HepG2 (cell line): ENCODE results near the gene CTIF. TPM values are rescaled to one million over a fixed set of nuclear protein-coding genes. Genes with fewer than 3 reads are reported as not detected.

Experiments
- ATAC-seq: fragments of 200-7000 bp; cut with Tn5 transposase; 3 replicates; pipeline ENCODE4 v1.9.1; 2020; ENCODE audit warnings: mild to moderate bottlenecking, moderate library complexity
- BruUV-seq: library from RNA; stranded (reverse); fragments of 400-500 nt; replicated peaks from 2 replicates; lab custom pipeline; 2021; lab: Mats Ljungman, UMichigan
- CTCF ChIA-PET: fragments of 300-600 bp; formaldehyde crosslinking; extraction: SDS; loops from one replicate; lab custom pipeline; 2021; ENCODE audit warnings: low total read pairs, inconsistent platforms, low intra/inter-chr PET ratio; lab: Yijun Ruan, JAX
- POLR2A ChIA-PET: fragments of 350-600 bp; sonication (Branson Sonifier 250); formaldehyde crosslinking; loops from one replicate; lab custom pipeline; 2020; ENCODE audit warnings: antibody characterized with exemption, inconsistent platforms; lab: Yijun Ruan, JAX
- DNase-seq: peaks from one replicate; pipeline ENCODE4 v3.0.0-alpha.2; 2015; ENCODE audit warnings: low spot score
- FAIRE-seq: peaks from 3 replicates; lab custom pipeline; 2011; peaks lifted over from hg19 to GRCh38; lab: Jason Lieb, UNC
- H2AFZ ChIP-seq: one replicate; pipeline ENCODE4 v1.6.1; 2011; ENCODE audit warnings: low read length, inconsistent platforms
- H3K27ac ChIP-seq: fragments of 300-600 bp; 3 replicates; pipeline ENCODE4 v1.8.0; 2011; ENCODE audit warnings: mixed run types, mild to moderate bottlenecking, mixed read lengths, low read length, inconsistent platforms; ENCODE audit not compliant: insufficient read depth; ENCODE audit errors: extremely low read length
- H3K27me3 ChIP-seq, 2 experiments: fragments of 200-600 bp in 1 of 2; 2 replicates in 1 of 2; 3 replicates in 1 of 2; pipeline versions ENCODE4 v1.6.0 to v1.8.0; 2011; ENCODE audit warnings: low read length in 2 of 2, mild to moderate bottlenecking in 2 of 2, moderate library complexity in 2 of 2, inconsistent platforms in 1 of 2; ENCODE audit not compliant: insufficient read depth in 2 of 2, control insufficient read depth in 1 of 2
- H3K36me3 ChIP-seq, 2 experiments: fragments of 200-600 bp in 1 of 2; replicated peaks in 1 of 2; 2 replicates in 1 of 2; 3 replicates in 1 of 2; pipeline versions ENCODE4 v1.5.1 to v1.8.0; 2011; ENCODE audit warnings: low read length in 2 of 2, inconsistent platforms in 1 of 2; ENCODE audit not compliant: insufficient read depth in 2 of 2, control insufficient read depth in 1 of 2
- H3K4me1 ChIP-seq: 2 replicates; pipeline ENCODE4 v1.5.1; 2012; ENCODE audit warnings: low read length, inconsistent platforms; ENCODE audit not compliant: insufficient read depth
- H3K4me2 ChIP-seq: 2 replicates; pipeline ENCODE4 v1.6.0; 2011; ENCODE audit warnings: low read depth, low read length, inconsistent platforms
- H3K4me3 ChIP-seq, 3 experiments: fragments of 200-600 bp in 1 of 3; sonication (generic), shearing (Covaris generic) in 1 of 3; replicated peaks in 1 of 3; 2 replicates each; pipeline ENCODE4 v1.5.1; 2011 to 2016; ENCODE audit warnings: low read length in 3 of 3, inconsistent platforms in 2 of 3, low read depth in 2 of 3, mild to moderate bottlenecking in 2 of 3, control low read depth in 1 of 3, mixed read lengths in 1 of 3; ENCODE audit not compliant: insufficient read depth in 1 of 3
- H3K79me2 ChIP-seq: one replicate; pipeline ENCODE4 v1.6.1; 2011; ENCODE audit warnings: low read length, inconsistent platforms; ENCODE audit not compliant: insufficient read depth
- H3K9ac ChIP-seq: 2 replicates; pipeline ENCODE4 v1.6.0; 2011; ENCODE audit warnings: mild to moderate bottlenecking, low read depth, low read length, inconsistent platforms; ENCODE audit not compliant: insufficient read depth
- H3K9me3 ChIP-seq: 2 replicates; pipeline ENCODE4 v1.5.1; 2012; ENCODE audit warnings: mild to moderate bottlenecking, low read length
- H4K20me1 ChIP-seq: 2 replicates; pipeline ENCODE4 v1.6.0; 2011; ENCODE audit warnings: inconsistent platforms, mild to moderate bottlenecking, low read length, moderate library complexity; ENCODE audit not compliant: insufficient read depth
- ADNP ChIP-seq: sonication (generic); formaldehyde crosslinking; IDR thresholded peaks from 2 replicates; pipeline ENCODE4 v1.4.0; 2020; ENCODE audit warnings: missing genetic modification reagents
- HHEX ChIP-seq: IDR thresholded peaks from 2 replicates; pipeline ENCODE4 v1.6.1; 2016; ENCODE audit warnings: control low read depth
- KDM1A ChIP-seq: IDR thresholded peaks from 2 replicates; pipeline ENCODE4 v1.6.1; 2016; ENCODE audit warnings: missing compliant biosample characterization
- MEF2D ChIP-seq: sonication (generic); formaldehyde crosslinking; IDR thresholded peaks from 2 replicates; pipeline ENCODE4 v1.5.1; 2020; ENCODE audit warnings: mild to moderate bottlenecking, missing genetic modification reagents
- MEIS2 ChIP-seq: sonication (generic); formaldehyde crosslinking; IDR thresholded peaks from 2 replicates; pipeline ENCODE4 v1.9.0; 2021; ENCODE audit warnings: mild to moderate bottlenecking, missing genetic modification reagents
- MTA3 ChIP-seq: sonication (generic); formaldehyde crosslinking; IDR thresholded peaks from 2 replicates; pipeline ENCODE4 v1.4.0; 2020; ENCODE audit warnings: missing genetic modification reagents
- REPIN1 ChIP-seq: sonication (generic); formaldehyde crosslinking; IDR thresholded peaks from 2 replicates; pipeline ENCODE4 v1.8.0; 2022; ENCODE audit warnings: missing genetic modification reagents, low read depth, mild to moderate bottlenecking, borderline replicate concordance
- ZMYM4 ChIP-seq: sonication (generic); formaldehyde crosslinking; IDR thresholded peaks from 2 replicates; pipeline ENCODE4 v1.8.1; 2023; ENCODE audit warnings: mild to moderate bottlenecking, missing genetic modification reagents
- ZNF3 ChIP-seq: IDR thresholded peaks from 2 replicates; pipeline ENCODE4 v1.7.0; 2017; ENCODE audit warnings: inconsistent platforms
- ZNF484 ChIP-seq: sonication (generic); formaldehyde crosslinking; IDR thresholded peaks from 2 replicates; pipeline ENCODE4 v1.5.1; 2020; ENCODE audit warnings: mild to moderate bottlenecking, low read depth, missing genetic modification reagents, borderline replicate concordance
- ZNF550 ChIP-seq: sonication (generic); formaldehyde crosslinking; IDR thresholded peaks from 2 replicates; pipeline ENCODE4 v1.4.0; 2020; ENCODE audit warnings: mild to moderate bottlenecking, missing genetic modification reagents, borderline replicate concordance
- ZNF607 ChIP-seq: sonication (generic); formaldehyde crosslinking; IDR thresholded peaks from 2 replicates; pipeline ENCODE4 v1.5.1; 2020; ENCODE audit warnings: missing genetic modification reagents, mild to moderate bottlenecking, borderline replicate concordance
- ZNF75D ChIP-seq: sonication (generic); formaldehyde crosslinking; IDR thresholded peaks from 2 replicates; pipeline ENCODE4 v1.8.1; 2023; ENCODE audit warnings: missing genetic modification reagents, mild to moderate bottlenecking, borderline replicate concordance
- ZNF788 ChIP-seq: sonication (generic); formaldehyde crosslinking; IDR thresholded peaks from 2 replicates; pipeline ENCODE4 v1.5.0; 2020; ENCODE audit warnings: mild to moderate bottlenecking, missing genetic modification reagents, borderline replicate concordance
- WGBS: methylation state at CpG from one replicate; pipeline ENCODE4 v1.1.6; 2017; ENCODE audit warnings: low lambda C conversion rate; 5-methylcytosine and 5-hydroxymethylcytosine counted together
- in situ Hi-C: cut with HindIII; loops from 2 replicates; pipeline ENCODE4 v1.10.0; 2017; ENCODE audit warnings: low pct_unique_long_range_greater_than_20kb; ENCODE audit not compliant: extremely low pct_ligation_motif_present
- intact Hi-C: fragments of 100-400 bp; cut with micrococcal nuclease; formaldehyde crosslinking; loops from one replicate; pipeline ENCODE4 v1.10.0; 2022; ENCODE audit not compliant: unreplicated experiment
- polyA plus RNA-seq, 8 experiments: library from polyadenylated mRNA; depleted of rRNA in 3 of 8; stranded (reverse) in 7 of 8; unstranded in 1 of 8; fragments of >200 nt; fragmentation: Illumina TruSeq in 4 of 8; extraction: Trizol in 4 of 8; gene quantifications; 2 replicates each; pipeline versions ENCODE4 v1.2.1 to v1.2.3, GENCODE V29; 2011 to 2016; ENCODE audit warnings: low read depth in 4 of 8, missing spikeins in 1 of 8, mixed read lengths in 1 of 8; ENCODE audit not compliant: insufficient read depth in 1 of 8
- total RNA-seq, 5 experiments: library from RNA; depleted of rRNA; stranded (reverse); fragments of >200 nt; fragmentation: Illumina TruSeq; extraction: Trizol; gene quantifications; 2 replicates each; pipeline ENCODE4 v1.2.3, GENCODE V29; 2016; ENCODE audit warnings: low read depth in 1 of 5
- TF ChIP-seq, protein P1 (sequence below): sonication (generic); formaldehyde crosslinking; IDR thresholded peaks from 2 replicates; pipeline ENCODE4 v1.5.1; 2020; ENCODE audit warnings: mild to moderate bottlenecking, missing genetic modification reagents, moderate library complexity
- TF ChIP-seq, protein P2 (sequence below): sonication (generic); formaldehyde crosslinking; IDR thresholded peaks from 2 replicates; pipeline ENCODE4 v1.4.0; 2020; ENCODE audit warnings: missing genetic modification reagents
- TF ChIP-seq, protein P3 (sequence below): sonication (generic); formaldehyde crosslinking; IDR thresholded peaks from 2 replicates; pipeline ENCODE4 v1.8.0; 2022; ENCODE audit warnings: missing genetic modification reagents, mild to moderate bottlenecking, borderline replicate concordance

The CTIF gene
- total and polyA plus RNA-seq, 2 of the 13 experiments (the other 11 are each of a cell fraction or from before 2014, with no cell fraction given): 18.2 to 28.0 TPM

DNA sequence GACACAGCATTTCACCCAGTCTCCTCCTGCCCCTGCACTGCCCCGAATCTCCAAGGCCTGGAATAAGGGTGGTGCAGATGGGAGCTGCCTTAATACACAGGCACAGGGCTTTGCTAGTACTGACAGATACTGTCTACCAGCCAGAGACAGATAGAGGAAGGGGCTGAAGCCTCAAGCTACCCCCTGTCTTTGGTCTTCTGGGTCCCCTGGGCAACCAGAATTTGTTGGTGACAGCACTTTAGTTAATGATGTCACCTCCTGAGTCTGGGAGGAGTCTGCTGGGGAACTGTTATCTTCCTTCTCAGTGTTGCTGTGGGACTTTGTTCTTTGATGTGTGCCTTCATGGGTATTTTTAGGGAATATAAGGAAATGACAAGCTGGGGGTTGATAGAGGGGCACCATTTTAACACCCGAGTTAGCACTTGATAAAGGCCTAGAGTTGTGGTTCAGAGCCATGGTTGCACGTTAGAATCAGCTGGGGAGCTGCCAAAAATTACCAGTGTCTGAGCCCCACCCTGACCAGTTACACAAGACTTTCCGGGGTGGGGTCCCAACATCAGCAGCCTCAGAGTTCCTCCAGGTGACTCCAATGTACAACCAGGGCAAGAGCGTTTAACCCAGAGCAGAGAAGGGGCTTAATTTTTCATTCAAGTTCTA lies 275.1 kb downstream of the CTIF start (continued):
- TF ChIP-seq, protein P1, sequence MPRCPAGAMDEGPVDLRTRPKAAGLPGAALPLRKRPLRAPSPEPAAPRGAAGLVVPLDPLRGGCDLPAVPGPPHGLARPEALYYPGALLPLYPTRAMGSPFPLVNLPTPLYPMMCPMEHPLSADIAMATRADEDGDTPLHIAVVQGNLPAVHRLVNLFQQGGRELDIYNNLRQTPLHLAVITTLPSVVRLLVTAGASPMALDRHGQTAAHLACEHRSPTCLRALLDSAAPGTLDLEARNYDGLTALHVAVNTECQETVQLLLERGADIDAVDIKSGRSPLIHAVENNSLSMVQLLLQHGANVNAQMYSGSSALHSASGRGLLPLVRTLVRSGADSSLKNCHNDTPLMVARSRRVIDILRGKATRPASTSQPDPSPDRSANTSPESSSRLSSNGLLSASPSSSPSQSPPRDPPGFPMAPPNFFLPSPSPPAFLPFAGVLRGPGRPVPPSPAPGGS (CRISPR knock-in tag): no peak
- no peak for TF ChIP-seq HHEX
- no peak for TF ChIP-seq MTA3 (CRISPR knock-in tag)
- no peak for TF ChIP-seq ZMYM4
- TF ChIP-seq ZNF75D: no peak

DNA sequence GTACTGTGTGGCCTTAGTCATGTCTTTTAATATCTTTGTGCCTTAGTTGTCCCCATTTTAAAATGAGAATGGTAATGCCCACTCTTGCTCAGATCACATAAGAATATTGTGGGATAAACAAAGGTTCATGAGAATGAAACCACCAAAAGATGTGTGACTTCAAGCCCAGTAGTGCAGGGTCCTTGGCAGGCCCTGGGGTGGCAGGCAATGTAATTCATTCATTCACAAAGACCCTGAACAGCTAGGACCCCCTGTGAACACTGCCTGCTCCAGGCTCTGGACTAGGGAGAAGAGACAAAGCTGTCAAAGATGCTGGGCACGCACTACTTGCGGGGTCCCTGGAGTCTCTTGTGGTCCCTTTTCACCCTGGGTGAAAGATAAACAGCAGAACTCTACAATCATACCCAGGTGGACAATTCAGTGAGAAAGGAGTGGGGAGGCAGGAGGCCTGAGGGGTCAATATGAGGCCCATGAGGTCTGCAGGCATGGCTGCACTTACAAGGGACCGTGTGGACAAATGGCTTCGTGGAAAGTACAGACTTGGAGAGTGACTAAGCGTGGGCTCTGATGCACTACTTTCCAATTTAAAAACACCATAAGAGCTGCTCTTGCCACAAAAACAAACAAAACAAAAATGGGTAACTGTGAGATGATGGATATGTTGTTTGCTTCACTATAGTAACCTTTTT lies 275.8 kb downstream of the CTIF start:
- no peak for ATAC-seq
- no peak overlapping the region for H2AFZ ChIP-seq
- H3K27ac ChIP-seq: no peak overlapping the region
- no peak overlapping the region for H3K4me2 ChIP-seq
- no peak for DNase-seq
- ChIA-PET CTCF (no interaction called here), POLR2A (no interaction called here)
- H3K9me3 ChIP-seq: no peaks in the 10 kb centered on the region
- no peaks in the 10 kb centered on the region for H3K4me1 ChIP-seq
- no TSS peak for BruUV-seq
- intact Hi-C loops: no loop called here
- no peak for FAIRE-seq
- WGBS: 98% methylated on average over 5 of the region's 5 CpGs
- peaks cover 11 to 24% of the 10 kb centered on the region in 2 experiments; a peak in 4 of 5 replicates for H3K36me3 ChIP-seq
- H3K27me3 ChIP-seq: no peaks in the 10 kb centered on the region
- H3K9ac ChIP-seq: no peak overlapping the region
- in situ Hi-C loops: no loop called here
- no peaks in the 10 kb centered on the region for H4K20me1 ChIP-seq
- H3K79me2 ChIP-seq: no peaks in the 10 kb centered on the region
- H3K4me3 ChIP-seq: no peak overlapping the region
- TF ChIP-seq REPIN1 (CRISPR knock-in tag): no peak
- no peak for TF ChIP-seq KDM1A (CRISPR knock-in tag)
- no peak for TF ChIP-seq ZNF484 (CRISPR knock-in tag)
- no peak for TF ChIP-seq MEF2D (CRISPR knock-in tag)
- TF ChIP-seq, protein P2, sequence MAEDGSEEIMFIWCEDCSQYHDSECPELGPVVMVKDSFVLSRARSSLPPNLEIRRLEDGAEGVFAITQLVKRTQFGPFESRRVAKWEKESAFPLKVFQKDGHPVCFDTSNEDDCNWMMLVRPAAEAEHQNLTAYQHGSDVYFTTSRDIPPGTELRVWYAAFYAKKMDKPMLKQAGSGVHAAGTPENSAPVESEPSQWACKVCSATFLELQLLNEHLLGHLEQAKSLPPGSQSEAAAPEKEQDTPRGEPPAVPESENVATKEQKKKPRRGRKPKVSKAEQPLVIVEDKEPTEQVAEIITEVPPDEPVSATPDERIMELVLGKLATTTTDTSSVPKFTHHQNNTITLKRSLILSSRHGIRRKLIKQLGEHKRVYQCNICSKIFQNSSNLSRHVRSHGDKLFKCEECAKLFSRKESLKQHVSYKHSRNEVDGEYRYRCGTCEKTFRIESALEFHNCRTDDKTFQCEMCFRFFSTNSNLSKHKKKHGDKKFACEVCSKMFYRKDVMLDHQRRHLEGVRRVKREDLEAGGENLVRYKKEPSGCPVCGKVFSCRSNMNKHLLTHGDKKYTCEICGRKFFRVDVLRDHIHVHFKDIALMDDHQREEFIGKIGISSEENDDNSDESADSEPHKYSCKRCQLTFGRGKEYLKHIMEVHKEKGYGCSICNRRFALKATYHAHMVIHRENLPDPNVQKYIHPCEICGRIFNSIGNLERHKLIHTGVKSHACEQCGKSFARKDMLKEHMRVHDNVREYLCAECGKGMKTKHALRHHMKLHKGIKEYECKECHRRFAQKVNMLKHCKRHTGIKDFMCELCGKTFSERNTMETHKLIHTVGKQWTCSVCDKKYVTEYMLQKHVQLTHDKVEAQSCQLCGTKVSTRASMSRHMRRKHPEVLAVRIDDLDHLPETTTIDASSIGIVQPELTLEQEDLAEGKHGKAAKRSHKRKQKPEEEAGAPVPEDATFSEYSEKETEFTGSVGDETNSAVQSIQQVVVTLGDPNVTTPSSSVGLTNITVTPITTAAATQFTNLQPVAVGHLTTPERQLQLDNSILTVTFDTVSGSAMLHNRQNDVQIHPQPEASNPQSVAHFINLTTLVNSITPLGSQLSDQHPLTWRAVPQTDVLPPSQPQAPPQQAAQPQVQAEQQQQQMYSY: no peak
- TF ChIP-seq ZNF550 (CRISPR knock-in tag): no peak
- no peak for TF ChIP-seq ZNF788 (CRISPR knock-in tag)
- TF ChIP-seq ADNP (CRISPR knock-in tag): no peak
- TF ChIP-seq ZNF607: no peak
- no peak for TF ChIP-seq MEIS2 (CRISPR knock-in tag)
- no peak for TF ChIP-seq ZNF3 (CRISPR knock-in tag)
- TF ChIP-seq, protein P3, sequence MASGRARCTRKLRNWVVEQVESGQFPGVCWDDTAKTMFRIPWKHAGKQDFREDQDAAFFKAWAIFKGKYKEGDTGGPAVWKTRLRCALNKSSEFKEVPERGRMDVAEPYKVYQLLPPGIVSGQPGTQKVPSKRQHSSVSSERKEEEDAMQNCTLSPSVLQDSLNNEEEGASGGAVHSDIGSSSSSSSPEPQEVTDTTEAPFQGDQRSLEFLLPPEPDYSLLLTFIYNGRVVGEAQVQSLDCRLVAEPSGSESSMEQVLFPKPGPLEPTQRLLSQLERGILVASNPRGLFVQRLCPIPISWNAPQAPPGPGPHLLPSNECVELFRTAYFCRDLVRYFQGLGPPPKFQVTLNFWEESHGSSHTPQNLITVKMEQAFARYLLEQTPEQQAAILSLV (CRISPR knock-in tag): no peak
